NCI-H510A treated with DMSO at 0.1 percent for 48 hours (cell line): ENCODE results near the gene EPAS1.

ENCODE experiments used
- DNase-seq: peaks from one replicate; lab custom pipeline; 2025; lab: John Stamatoyannopoulos, UW

The EPAS1 gene

DNA sequence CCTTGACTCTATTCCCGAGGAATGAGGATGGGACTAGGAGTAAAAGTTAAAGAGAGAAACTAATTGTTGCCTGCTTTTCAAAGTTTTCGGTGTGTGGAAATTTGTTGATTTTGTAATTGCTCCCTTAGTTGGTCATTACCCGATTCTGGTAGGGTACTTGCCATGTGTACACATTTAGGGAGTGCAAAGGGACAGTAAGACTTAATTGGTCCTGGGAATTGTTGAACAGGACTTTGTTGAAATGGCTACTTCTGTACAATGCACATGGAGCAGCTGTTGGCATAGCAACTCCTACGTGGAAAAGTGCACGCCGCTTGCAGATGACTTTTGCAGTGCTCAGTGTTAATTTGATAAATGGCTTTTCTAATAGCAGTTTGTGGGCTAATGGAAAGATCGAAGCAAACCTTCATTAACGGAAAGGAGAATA lies 22.9 kb downstream of the EPAS1 start:
- DNase-seq = peak; percentile 19

DNA sequence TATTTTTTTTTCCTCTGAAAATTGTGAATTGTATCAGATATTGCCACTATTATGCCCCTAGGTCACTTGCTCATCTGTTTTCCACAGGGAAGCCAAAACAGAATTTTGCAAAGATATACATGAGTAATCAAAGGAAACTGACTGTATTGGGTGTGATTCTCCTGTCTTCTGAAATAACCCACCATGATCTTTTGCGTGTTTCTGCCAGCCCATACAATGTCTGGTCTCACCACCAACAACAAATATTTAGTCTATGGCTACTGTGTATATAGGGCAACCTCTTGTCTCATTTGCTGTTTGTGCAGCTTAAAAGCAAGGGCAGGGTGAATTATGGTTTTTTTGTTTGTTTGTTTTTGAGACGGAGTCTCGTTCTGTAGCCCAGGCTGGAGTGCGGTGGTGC lies 26.5 kb downstream of the EPAS1 start:
- DNase-seq = no peak

DNA sequence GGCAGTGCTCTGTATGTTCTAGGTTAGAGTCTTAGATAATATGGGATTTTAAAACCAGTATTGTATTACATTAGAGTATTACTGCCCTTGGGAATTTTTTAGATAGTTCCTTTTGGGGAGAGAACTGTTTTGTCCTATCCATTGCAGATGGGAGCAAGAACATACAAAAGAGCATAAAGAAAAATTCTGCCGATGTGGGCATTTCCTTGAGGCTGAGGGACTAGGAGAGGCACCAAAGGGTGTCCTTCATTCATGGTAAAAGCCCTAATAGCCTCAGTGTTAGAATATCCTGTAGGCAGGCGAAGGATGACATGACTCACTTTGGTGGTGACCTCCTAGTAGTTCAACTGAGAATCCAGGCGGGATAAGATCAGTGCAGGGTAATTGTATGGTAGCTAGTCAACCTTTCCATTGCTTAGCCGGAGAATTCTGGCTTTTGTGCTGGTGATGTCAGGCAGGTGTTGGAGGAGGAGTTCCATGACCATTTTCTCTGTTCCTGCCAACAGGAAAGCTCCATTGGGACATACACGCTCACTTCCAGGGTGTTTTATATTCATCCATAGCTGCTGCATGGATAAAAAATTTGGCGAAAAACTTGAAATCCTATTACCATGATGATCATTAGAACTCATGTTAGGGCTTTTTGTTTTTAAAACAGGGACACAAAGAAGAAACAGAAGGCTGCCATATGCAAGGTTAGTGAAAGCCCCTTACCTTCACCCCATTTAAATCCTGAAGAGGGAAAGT lies 28.1 kb downstream of the EPAS1 start:
- DNase-seq = no peak

DNA sequence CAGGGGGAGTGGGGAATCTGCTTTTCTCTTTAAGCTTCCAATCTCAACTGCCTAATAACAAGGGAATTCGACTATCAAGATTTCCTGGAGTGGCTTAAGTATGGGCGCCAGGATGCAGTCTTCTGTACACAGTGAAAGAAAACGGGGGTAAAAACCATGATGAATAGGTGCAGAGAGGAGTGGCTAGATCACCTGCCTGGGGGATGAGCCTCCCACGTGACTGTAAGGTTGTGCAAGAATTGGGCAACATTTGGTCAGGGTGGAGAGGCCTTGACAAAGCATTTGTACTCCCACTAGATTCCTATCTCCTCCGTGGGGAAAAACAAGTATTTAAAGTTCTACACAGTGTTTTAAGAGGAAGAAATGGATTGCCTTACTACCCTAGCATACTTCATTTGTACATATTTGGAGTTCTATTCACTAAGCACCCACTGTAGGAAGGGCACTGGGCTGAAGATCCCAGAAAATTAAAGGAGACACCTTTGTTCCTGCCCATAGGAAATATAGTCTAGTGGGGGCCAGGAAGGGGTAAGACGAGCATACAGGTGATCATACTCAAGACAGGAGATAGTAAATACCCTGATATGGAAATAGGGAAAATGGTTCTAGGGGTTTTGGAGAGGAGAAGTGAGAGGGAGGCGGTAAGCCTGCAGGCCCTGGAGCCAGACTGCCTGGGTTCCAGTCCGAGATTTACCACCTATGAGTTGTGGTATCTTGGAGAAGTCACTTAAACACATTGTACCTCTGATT lies 29.2 kb downstream of the EPAS1 start:
- peak; percentile 27 for DNase-seq

DNA sequence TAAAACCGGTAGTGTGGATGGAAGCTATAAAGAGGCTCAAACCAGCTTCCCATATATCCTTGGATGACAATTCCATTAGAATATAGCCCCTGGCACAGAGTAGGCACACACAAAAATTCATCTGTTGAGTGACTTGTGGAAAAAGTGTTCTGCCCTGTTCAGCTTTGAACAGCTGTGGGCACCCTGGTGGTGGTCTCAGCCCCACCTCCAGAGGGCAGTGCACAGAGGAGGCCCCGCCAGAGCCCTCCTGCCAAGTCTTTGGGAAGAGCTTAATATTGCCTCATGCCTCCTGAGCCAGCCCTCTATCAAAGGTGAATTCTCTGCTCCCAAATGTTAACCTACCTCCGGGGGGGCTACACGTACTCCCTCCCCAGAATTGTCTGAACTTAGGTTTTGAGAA lies 30.4 kb downstream of the EPAS1 start:
- no peak for DNase-seq

DNA sequence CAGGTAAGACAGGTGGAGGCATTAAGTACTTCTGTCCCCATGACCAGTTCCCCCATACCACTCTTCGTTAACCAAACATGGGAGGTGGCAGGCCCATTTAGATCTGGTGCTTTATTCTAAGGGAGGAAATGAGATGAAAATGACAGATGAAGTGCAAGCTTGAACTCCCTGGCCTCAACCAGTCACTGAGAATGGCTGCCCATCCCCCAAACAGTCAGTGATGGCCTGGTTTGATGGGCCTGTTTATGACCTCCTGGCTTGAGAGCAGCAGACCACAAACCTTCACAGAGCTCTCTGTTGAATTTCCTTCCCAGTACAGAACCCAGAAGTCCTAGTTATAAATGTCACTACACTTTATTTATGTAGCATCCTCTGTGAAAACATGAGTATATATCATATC lies 31.1 kb downstream of the EPAS1 start:
- DNase-seq = no peak

DNA sequence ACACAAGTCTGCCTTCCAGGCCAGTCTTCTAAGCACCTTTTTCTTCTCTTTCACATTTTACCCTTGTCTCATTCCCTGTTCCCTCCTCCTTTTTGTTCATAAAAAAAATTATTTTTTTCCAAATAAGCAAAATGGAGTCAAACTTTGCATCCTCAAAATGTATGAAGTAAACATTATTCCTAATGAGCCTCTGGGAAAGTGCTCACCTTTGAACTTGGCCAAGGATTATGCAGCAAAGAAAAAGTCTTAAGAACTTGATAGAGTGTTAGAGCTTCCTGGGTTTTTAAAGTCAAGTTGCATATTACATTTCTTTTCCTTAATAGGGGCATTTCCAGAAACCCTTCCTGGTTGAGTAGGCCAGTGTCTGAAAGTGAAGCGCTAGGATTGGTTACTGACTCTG lies 31.6 kb downstream of the EPAS1 start:
- no peak for DNase-seq

DNA sequence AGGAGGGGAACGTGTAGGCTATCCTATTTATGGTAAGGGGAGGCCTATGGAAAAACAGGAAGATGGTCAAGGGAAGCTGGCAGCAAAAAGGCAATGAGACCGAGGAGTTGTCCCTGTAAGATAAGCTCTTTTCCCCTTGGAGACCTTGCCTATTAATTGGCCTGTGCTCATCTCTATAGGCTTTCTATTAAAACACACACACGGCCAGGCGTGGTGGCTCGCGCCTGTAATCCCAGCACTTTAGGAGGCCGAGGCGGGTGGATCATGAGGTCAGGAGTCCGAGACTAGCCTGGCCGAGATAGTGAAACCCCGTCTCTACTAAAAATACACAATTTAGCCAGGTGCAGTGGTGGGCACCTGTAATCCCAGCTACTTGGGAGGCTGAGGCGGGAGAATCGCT lies 32.1 kb downstream of the EPAS1 start:
- DNase-seq = no peak

DNA sequence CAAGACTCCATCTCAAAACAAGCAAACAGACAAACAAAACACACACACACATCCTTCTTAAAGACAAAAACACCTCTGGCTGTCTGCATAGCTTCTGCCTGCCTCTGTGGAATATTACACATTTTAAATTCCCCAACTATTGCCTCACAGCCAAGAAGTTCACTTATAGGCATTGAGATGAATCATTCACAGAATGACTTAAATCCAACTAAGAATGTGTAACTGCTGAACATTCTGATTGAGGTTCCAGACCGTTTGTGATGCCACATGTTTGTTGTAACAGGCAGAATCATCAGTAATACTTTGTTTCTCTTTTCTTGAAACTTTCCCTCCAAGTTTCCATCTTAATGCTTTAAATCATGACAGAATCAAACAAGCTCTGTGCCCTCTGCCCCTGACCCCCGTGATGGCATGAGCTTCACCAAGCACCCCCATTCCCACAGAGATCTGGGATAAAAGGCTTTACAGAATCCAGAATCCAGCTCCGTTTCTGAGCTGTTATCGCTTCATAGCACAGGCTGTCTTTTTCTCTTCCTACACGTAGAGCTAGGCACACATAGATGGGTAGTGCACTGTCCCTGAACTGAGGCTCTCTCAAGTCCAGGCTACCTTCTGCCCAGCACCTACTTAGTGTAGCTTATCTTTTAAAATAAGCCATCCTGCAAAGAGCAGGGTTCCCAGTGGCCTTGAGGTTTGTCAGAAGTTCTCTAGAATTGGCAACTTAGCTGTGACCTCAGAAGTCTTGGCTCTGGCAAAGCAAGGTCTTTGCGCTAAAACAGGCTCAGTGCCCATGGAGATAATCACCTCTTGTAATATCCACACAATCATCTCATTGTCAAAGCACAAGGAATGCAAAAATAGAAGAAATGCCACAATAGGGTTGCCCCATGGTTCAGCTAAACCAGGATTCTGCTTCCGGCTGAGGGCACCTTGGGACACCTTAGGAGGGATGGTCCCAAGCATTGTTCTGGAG lies 32.9 kb downstream of the EPAS1 start:
- DNase-seq = no peak

DNA sequence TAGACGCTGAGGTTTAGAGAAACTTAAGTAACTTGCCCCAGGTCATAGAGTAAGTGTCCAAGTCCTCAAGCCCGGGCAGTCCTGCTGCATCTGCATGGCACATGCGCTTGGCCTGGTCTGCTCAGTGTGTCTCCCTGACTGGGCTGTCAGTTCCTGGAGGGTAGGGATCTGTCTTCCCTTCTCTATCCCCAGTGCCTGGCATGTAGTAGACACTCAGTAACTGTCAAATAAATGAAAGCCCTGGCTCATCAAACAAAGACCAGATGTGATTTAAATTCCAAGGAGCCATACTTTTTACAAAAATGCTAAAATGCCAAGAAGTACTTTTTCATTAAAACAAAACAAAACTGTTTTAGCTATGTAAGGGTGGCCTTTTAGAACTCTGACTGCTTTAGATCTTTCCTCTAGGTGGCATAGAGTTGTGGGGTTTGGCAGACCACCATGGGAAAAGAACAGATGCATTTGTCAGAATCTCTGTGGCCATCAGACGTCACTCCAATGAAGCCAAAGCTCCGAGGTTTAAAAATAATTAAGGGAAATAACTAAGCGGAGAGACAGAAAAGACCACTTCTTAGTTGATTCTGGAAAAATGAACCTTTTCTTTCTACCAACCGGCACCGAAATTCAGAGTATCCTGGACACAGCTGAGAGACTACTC lies 34.0 kb downstream of the EPAS1 start:
- no peak for DNase-seq

DNA sequence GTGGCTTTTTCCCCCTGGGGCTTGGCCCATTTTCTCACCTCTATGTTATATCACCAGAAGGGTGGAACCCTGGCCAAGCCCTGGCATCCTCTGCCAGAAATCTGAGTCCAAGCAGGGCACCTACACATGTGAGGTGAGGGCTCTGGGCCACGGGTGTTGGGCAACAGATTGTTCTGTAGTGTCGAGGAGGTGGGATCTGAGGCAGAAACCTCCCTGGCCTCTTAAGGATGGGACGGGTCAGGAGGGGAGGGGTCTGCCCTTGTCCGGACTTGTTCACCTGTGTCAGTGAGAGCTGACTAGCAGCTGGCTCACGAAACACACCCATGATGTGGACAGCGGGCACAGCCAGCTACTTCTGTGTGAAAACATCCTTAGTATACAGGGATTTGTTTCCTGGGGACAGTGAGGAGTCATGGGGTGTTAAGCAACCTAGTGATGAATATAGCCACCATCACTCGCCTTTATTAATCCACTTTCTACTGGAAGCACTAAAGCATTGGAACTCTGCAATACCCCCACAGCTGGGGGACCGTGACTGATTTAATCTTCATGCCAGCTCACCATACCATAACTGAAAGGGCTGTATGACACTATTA lies 35.6 kb downstream of the EPAS1 start:
- DNase-seq = no peak

DNA sequence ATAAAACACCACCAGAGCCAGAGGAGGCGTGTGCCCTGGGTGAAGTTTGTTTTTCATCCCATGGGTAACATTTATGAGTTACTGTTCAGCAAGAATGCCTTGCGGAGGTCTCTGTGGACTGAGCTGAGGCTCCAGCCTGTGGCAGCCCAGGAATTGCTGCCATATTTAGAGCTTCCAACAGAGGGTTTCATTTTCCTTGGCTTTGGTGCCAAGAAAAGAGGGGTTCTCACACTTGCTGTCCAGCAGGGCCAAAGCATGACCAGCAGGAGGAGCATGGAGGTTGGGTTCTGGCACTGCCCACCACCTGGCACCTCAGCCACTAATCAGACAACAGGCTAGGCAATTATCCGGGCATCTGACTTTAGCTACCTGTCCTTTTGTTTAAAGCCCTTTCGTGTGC lies 36.7 kb downstream of the EPAS1 start:
- no peak for DNase-seq

DNA sequence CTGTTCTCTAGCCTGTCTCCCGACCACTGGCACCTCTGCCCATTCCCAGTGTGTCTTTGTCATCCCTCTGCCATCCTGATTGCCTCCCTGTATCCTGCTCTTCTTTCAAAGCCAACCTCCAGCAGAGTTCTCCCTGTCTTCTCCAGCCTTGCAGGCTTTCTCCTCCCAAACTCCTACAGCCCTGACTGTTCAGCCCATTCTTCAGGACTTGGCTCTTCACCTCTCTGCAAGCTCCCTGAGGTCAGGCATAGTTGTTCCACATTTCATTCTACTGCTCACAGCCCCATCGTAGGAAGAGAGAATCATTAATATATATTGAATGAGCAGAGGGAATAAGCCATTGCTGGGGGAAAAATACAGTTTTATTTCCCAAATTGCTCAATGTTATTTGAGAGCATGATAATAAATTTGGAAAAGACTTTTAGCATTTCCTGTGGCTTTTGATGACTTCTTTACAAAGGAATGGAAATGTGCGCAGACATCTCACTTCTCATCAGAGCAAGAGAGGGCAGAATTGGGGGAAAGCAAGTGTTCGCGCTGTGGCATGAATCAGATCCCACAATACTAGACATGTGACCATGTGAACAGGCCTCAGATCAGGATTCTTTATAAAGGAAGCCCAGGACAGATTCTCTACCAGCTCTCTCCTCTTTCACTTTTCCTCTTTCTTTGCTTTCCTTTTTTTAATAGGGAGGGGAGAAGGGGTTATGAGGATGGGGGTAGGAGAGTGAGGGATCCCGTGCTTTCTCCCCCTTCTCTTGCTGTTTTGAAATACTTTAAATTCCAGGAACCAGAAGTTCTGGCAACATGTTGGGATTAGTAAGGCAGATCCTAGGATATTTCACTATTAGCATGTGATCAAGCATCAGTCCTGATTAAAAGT lies 37.4 kb downstream of the EPAS1 start:
- no peak for DNase-seq

DNA sequence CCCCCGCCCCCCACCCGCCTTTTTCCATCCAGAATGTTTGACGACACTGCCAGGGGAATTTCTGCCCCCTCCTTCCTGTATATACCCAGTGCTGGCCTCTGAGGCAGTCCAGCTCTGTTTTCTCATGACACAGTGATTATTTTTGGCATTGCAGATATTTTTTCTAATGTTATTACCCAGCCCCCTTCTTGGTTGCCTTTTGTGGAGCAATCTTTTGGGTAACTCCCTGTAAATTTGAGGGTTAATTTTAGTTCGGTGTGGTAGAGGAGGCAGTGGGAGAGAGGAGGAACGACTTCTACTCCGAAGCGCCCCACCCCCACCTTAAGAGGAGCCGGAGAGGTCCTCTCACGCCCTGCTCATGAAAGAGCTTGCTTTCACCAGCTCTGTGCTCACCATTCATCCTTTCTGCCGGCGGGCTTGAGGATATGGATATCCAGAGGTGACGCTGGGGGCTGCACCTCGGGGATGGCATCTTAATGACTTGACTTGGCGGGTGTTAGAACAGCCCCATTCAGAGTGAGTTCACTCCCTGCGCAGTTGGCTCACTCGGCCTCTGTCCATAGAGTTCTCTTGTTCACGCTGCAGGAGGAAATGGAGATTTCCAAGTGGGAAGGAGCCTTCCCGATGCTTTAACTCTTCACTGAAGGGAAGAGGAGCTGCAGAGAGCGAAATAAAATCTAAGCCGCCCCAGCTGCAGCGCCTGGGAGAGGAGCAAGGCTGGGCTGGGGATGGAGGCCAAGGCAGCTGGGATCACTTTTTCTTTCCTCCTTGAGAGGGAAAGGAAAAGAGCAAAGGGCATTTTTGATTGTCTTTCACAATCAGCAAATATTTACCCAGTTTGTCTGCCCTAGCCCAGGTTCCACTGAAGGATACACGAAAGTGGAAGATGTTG lies 38.4 kb downstream of the EPAS1 start:
- peak; percentile 54 for DNase-seq

DNA sequence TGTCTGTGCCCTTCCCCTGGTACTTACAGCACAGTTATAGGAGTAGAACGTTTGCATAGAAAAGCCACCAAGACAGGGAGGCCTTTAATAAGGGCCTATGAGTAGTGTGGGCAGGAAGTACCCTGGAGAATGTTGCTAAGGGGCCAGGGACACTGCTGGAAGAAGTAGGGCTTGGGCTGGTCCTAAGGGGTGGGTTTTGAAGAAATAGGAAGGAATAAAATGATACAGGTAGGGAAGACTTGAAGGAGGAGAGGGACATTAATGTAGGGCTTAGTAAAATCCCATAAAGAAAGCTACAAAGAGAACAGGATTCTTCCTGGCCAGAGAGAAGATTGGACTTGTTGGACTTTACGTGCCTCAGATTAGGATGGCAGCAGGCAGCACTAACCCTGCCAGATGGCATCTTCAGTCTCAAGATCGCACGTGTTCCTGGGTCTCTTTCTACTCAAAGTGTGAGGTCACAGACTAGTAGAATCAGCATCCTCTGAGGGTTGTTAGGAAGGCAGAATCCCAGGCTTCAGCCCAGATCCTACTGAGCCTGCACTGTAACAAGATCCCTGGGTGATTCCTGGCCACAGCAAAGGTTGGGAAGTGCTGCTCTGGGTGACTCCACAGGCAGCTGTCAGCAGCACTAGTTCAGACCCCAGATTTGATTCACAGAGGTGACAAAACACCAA lies 39.2 kb downstream of the EPAS1 start:
- peak; percentile 57 for DNase-seq

DNA sequence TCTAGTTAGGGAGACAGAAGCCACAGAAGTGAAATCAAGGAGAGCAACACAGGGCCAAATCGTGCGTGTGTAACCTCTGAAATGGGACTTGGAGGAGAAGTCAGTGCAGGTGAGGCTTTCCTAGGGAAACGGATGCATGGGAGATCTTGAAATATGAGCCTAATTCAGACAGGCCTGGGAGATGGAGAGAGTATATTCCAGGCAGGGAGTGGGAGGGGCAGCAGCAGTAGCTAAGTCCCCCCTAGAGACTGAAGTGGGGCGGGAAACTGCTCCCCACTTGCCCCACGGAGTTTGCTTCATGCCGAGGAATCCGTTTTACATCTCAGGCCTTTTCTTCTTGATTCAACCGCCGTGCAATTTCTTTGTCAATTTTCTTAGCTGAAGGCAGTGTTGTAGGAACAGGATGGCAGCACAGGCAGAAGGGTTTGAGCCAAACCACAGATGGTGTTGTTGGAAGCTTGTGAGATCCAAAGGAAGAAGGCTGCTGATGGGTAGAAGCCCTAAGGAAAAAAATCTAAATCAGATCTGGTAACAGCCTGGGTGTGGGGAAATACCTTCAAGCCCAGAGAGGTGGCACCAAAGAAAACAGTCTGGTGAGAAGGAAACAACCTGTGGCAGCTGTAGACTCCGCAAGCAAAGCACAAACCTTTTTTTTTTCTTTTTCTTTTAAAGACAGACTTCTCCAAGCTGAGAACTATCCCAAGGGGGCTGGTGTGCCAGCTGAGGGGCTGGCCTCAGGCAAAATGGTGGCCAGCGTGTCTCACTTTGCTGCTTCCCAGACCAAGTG lies 40.2 kb downstream of the EPAS1 start:
- peak; percentile 52 for DNase-seq

DNA sequence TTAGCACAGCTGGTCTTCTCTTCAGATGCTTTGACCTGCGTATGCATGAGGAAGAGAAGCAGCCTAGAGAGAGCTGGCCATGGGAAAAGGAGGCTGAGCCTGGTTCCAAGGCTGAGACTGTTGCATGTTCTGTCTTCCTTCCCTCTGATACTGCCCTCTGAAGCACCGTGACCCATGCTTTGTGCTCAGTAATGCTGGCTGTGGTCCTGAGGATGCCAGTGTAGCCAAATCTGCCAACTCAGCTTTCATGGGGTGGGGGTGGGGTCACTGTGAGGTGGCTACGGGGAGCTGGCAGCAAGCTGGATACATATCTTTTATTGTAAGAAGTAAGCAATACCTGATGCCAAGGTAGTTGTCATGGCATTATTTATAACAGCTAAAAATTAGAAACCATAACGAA lies 41.5 kb downstream of the EPAS1 start:
- DNase-seq = no peak

DNA sequence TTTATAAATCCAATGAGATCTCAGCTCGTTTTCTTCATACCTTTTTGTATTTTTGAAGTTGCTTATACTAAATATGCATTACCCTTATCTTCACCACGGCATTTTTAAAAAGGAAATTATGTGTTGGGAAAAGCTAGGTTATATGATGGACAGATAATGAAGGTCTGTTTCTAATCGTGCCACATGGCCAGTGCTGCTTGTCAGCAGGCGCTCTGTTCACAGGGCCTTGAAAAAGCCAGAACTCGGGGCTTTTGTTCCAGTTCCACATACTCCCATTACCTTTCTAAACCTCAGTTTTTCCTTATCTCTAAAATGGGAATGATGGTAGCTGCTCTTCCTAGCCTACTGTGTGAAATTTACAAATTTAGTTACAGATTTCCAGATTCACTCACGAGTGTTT lies 42.0 kb downstream of the EPAS1 start:
- no peak for DNase-seq
